Astrocyte (in vitro differentiated cells and primary cell): ENCODE results near the gene ADIPOQ. TPM values are rescaled to one million over a fixed set of nuclear protein-coding genes. Genes with fewer than 3 reads are reported as not detected.

ENCODE experiments used
- total RNA-seq: library from RNA; stranded (reverse); gene quantifications from 2 replicates; pipeline ENCODE4 v1.2.1, GENCODE V29; 2021

Gene ADIPOQ
- total RNA-seq, 1 donor from 2014 or later, result not detected

Other genes starting within 250 kb of the ADIPOQ start
- not detected in 2 replicates for gene AHSG, start 229.7 kb upstream of the ADIPOQ start, total RNA-seq
- not detected in 2 replicates for gene FETUB, start 202.3 kb upstream of the ADIPOQ start, total RNA-seq
- not detected in 2 replicates for gene HRG, start 176.7 kb upstream of the ADIPOQ start, total RNA-seq
- gene KNG1, start 125.4 kb upstream of the ADIPOQ start, total RNA-seq, result not detected in 2 replicates
- gene EIF4A2, start 59.1 kb upstream of the ADIPOQ start, total RNA-seq, result 323 and 337 TPM in 2 replicates
- gene RFC4, start 36.2 kb upstream of the ADIPOQ start, total RNA-seq, result 9.2 and 13.1 TPM in 2 replicates
- 15.8 and 19.3 TPM in 2 replicates for gene ST6GAL1, start 87.8 kb downstream of the ADIPOQ start, total RNA-seq